NK-92 (cell line): Measurements from ENCODE around the gene DAZAP2.
"Not testable (repeated sequence)": the region's sequence is repeated elsewhere in the genome, so short reads cannot be mapped to it uniquely, and the experiment has no call there.

Experiments
- DNase-seq: peaks from one replicate; lab custom pipeline; 2025; ENCODE audit not compliant: unreplicated experiment; lab: John Stamatoyannopoulos, UW

Gene DAZAP2

GRCh38 chr12:51246254-51246853 is 7.7 kb downstream of the DAZAP2 start:
- DNase-seq: no peak

GRCh38 chr12:51247523-51248206 is 9.0 kb downstream of the DAZAP2 start:
- DNase-seq: no peak

- no peak for DNase-seq
Measured at GRCh38 chr12:51253276-51253675, 14.7 kb downstream of the DAZAP2 start.

GRCh38 chr12:51254536-51254935 is 15.9 kb downstream of the DAZAP2 start:
- DNase-seq: no peak

GRCh38 chr12:51259600-51259999 is 21.0 kb downstream of the DAZAP2 start:
- DNase-seq: not testable (repeated sequence)

GRCh38 chr12:51262758-51263177 is 24.1 kb downstream of the DAZAP2 start:
- no peak for DNase-seq

GRCh38 chr12:51263341-51263740 is 24.7 kb downstream of the DAZAP2 start:
- no peak for DNase-seq

GRCh38 chr12:51264297-51264696 is 25.7 kb downstream of the DAZAP2 start:
- no peak for DNase-seq

- DNase-seq: no peak
Measured at GRCh38 chr12:51265024-51265423, 26.4 kb downstream of the DAZAP2 start.

- DNase-seq: no peak
Measured at GRCh38 chr12:51269174-51270066, 30.8 kb downstream of the DAZAP2 start.

GRCh38 chr12:51270067-51270950 is 31.7 kb downstream of the DAZAP2 start, which contains the start of gene SMAGP:
TSS of gene SMAGP (minus strand) at chr12:51270415. CDS start at chr12:51269278, 1,137 bp downstream.
- no peak for DNase-seq

- DNase-seq: no peak
Measured at GRCh38 chr12:51270951-51271518, 32.4 kb downstream of the DAZAP2 start.

- DNase-seq: not testable (repeated sequence)
Measured at GRCh38 chr12:51272810-51273209, 34.2 kb downstream of the DAZAP2 start.

- DNase-seq: no peak
Measured at GRCh38 chr12:51275088-51275487, 36.5 kb downstream of the DAZAP2 start.

GRCh38 chr12:51281202-51281924 is 42.7 kb downstream of the DAZAP2 start:
- DNase-seq: no peak

- no peak for DNase-seq
Measured at GRCh38 chr12:51285843-51286242, 47.2 kb downstream of the DAZAP2 start.

GRCh38 chr12:51291603-51292513 is 53.2 kb downstream of the DAZAP2 start:
- DNase-seq: not testable (repeated sequence)
